Measurements from ENCODE around the gene KDM4B. TPM values are rescaled to one million over a fixed set of nuclear protein-coding genes. Genes with fewer than 3 reads are reported as not detected.

Gene KDM4B
- total and polyA plus RNA-seq, 9 of the 15 experiments (the other 6 are each of a cell fraction or from before 2014, with no cell fraction given), result 0.21 to 29.9 (median 7.3) TPM

- Histone ChIP-seq H3K79me2 (ENCODE audit: control insufficient read depth, insufficient read depth, low read length) (no peaks in the 10 kb centered on the region; the same call in 2 of the 3 replicates), H3K4me3 (no peak overlapping the region), H3K4me2 (ENCODE audit: insufficient read depth, low read length) (no peak overlapping the region), H4K20me1 (replicated peaks; ENCODE audit: control insufficient read depth, insufficient read depth, low read length) (peaks cover 11% of the 10 kb centered on the region), H3K9ac (ENCODE audit: insufficient read depth in 1 of 2, low read depth in 2 of 2, low read length in 2 of 2) (no peak overlapping the region; a peak in 1 of 4 replicates), H3K4me1 (replicated peaks in 1 of 2; ENCODE audit: control insufficient read depth in 2 of 2, insufficient read depth in 2 of 2, low read length in 2 of 2) (peaks cover 0 to 44% of the 10 kb centered on the region in 2 experiments; a peak in 3 of 5 replicates), H3K36me3 (ENCODE audit: control insufficient read depth, insufficient read depth, low read length) (peaks cover 16% of the 10 kb centered on the region; the same call in 1 of the 3 replicates), H3K27me3 (ENCODE audit: control insufficient read depth in 2 of 2, insufficient read depth in 2 of 2, low read length in 2 of 2) (no peaks in the 10 kb centered on the region), H3K9me1 (ENCODE audit: control insufficient read depth, insufficient read depth, low read length) (peaks cover 6% of the 10 kb centered on the region), H2AFZ (ENCODE audit: low read depth, low read length) (no peak overlapping the region), H3K9me3 (replicated peaks; ENCODE audit: control insufficient read depth, insufficient read depth, low read depth, low read length) (no peaks in the 10 kb centered on the region), H3K27ac (ENCODE audit: extremely low read depth, low read depth, low read length) (no peak overlapping the region)
- CTCF ChIA-PET (ENCODE audit: low intra/inter-chr PET ratio), result interaction anchor here (1.6 kb wide), 1 partner anchor 105 kb away, joined by 4 read pairs; no protein-coding TSS in a partner anchor
- in situ Hi-C loops (cut with MboI), result no loop called here
- FAIRE-seq (no peak), ATAC-seq (no peak), DNase-seq (ENCODE audit: extremely low read depth in 1 of 4, low spot score in 3 of 4) (peak in 1 of 4 experiments; percentile 24)
- TF ChIP-seq POLR2G (IDR thresholded peaks at IDR 0.05; ENCODE audit: low read depth, low read length), result peak; percentile 3; the same call in 1 of the 2 replicates
- TF ChIP-seq VEZF1 (CRISPR knock-in tag; IDR thresholded peaks at IDR 0.05), result peak; percentile 33; the same call in 1 of the 2 replicates
- 0 out of 2 replicates have a peak, but pooled peaks have one; percentile 10 for TF ChIP-seq ZNF740 (CRISPR knock-in tag; IDR thresholded peaks at IDR 0.05)
- TF ChIP-seq ZNF740 (tag; IDR thresholded peaks at IDR 0.05), result no peak
- no peak for TF ChIP-seq ZFP91 (CRISPR knock-in tag; IDR thresholded peaks at IDR 0.05)
- no peak for TF ChIP-seq PCBP2 (IDR thresholded peaks at IDR 0.05; ENCODE audit: low read depth, low read length, poor library complexity, severe bottlenecking)
- BruUV-seq (replicated peaks), result no TSS peak
- intact Hi-C loops (cut with micrococcal nuclease), result loop anchor here (5.0 kb wide), 1 partner anchor 103 kb away; no protein-coding TSS in a partner anchor
- WGBS (ENCODE audit: insufficient coverage, low coverage, missing lambda C conversion rate), result 90% methylated on average over 25 of the region's 36 CpGs
- POLR2A ChIA-PET, result interaction anchor here (0.6 to 1.2 kb wide), 3 partner anchors 18 to 46 kb away, joined by 3 to 4 read pairs (median 4); no protein-coding TSS in a partner anchor
These were observed 80.0 kb downstream of the KDM4B start for GRCh38 chr19:5048727-5049553.
